NCI-H2171 treated with DMSO at 0.1 percent for 48 hours (cell line): ENCODE measurements around the gene MICAL2.

ENCODE experiments used
- DNase-seq: peaks from one replicate; lab custom pipeline; 2025; lab: John Stamatoyannopoulos, UW

MICAL2 gene, protein sequence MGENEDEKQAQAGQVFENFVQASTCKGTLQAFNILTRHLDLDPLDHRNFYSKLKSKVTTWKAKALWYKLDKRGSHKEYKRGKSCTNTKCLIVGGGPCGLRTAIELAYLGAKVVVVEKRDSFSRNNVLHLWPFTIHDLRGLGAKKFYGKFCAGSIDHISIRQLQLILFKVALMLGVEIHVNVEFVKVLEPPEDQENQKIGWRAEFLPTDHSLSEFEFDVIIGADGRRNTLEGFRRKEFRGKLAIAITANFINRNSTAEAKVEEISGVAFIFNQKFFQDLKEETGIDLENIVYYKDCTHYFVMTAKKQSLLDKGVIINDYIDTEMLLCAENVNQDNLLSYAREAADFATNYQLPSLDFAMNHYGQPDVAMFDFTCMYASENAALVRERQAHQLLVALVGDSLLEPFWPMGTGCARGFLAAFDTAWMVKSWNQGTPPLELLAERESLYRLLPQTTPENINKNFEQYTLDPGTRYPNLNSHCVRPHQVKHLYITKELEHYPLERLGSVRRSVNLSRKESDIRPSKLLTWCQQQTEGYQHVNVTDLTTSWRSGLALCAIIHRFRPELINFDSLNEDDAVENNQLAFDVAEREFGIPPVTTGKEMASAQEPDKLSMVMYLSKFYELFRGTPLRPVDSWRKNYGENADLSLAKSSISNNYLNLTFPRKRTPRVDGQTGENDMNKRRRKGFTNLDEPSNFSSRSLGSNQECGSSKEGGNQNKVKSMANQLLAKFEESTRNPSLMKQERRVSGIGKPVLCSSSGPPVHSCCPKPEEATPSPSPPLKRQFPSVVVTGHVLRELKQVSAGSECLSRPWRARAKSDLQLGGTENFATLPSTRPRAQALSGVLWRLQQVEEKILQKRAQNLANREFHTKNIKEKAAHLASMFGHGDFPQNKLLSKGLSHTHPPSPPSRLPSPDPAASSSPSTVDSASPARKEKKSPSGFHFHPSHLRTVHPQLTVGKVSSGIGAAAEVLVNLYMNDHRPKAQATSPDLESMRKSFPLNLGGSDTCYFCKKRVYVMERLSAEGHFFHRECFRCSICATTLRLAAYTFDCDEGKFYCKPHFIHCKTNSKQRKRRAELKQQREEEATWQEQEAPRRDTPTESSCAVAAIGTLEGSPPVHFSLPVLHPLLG

DNA sequence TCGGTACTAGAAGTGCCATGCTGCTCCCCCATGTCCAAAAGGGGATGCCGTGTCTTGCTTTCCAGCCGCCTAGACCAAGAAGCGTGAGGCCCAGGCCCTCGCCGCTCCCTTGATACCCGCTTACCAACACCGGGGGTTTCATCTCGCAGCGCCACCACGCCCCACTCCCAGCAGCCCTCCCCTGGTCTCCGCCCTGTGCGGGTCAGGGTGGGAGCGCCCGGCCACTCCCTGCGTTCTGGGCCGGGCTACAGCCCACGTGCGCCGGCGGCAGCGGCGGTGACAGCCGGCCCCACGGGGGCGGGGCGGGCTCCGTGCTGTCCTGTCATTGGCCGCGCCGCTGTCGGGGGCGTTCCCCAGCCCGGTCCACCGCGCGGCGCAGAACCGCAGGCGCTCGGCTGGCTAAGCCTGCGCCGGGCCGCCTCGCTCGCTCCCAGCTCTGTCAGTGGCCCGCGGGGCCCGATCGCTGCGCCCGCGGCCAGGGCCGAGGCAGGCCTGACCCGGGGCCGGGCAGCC, at the start of gene MICAL2:
MICAL2 (plus strand) TSS at position 390 of the 513 bp plus-strand sequence. CDS start 51,566 bp downstream, outside the sequence.
- peak; percentile 73 for DNase-seq

DNA sequence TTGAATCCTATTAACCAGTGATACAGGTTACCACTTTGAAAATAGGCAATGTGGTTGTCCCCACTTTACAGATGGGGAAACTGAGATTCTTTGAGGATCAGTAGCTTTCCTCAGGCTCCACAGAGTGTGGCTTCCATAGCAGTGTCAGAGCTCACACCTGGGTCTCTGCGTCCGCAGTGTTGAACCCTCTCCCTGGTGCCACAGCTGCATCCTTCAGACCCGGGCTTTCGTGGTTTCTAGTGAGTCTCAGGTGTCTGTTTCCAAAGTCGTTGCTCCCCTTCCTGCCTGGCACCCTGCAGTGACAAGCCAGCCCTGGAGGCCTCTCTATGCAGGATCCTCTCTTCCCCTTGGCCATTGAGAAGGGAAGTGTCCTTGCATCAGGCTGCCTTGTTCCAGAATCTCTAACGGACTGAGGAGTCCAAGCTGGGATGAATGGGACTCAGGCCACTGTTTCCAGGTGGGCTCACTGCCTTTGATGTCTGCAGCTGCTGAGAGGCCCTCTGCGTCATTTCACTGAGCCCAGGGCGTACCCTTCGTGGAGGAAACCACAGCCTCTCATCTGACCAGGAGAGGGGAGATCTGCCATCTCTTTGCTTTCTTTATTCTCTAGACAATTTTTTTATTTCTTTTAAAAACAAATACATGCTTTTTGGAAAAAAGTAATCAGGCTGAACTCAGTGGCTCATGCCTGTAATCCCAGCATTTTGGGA, 48.4 kb upstream of the MICAL2 start:
- no peak for DNase-seq

DNA sequence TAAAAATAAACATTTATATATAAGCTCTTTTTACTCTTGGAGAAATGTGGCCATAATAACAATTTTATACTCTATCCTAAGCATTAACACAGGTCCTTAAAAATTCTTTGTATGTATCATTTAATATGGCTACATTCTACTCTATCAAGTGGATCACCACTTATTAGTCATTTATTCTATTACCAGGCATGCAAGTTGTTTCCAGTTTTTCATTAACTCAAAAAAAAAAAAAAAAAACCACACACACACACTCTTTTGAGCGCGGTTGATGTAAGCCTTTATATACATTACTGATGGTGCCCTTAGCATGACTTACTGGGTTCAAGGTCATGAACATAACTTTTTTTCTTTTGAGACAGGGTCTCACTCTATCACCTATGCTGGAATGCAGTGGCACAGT, 47.1 kb upstream of the MICAL2 start:
- no peak for DNase-seq

DNA sequence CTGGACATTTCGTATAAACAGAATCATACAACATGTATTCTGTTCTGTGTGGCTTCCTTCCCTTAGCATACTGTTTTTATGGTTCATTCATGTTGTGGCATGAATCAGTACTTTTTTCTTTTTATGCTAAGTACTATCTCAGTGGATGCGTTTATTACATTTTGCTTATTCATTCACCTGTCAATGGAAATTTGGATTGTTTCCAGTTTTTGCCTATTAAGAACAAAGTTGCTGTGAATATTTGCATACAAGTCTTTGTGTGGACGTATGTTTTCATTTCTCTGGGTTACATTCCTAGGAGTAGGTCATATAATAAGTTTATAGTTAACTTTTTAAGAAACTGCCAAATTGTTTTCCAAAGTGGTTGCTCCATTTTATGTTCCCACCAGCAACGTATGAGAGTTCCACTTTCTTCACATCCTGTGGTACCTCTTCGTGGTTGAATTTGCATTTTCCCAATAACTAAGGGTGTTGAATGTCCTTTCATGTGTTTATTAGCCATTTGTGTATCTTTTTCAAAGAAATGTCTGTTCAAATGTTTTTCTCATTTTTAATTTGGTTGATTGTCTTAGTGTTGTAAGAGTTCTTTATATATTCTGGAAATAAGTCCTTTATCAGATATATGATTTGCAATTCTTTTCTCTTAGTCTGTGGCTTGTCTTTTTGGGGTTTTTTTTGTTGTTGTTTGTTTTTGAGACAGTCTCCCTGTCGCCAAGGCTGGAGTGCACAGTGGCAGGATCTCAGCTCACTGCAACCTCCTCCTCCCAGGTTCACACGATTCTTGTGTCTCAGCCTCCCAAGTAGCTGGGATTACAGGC, 46.0 kb upstream of the MICAL2 start:
- DNase-seq = no peak

DNA sequence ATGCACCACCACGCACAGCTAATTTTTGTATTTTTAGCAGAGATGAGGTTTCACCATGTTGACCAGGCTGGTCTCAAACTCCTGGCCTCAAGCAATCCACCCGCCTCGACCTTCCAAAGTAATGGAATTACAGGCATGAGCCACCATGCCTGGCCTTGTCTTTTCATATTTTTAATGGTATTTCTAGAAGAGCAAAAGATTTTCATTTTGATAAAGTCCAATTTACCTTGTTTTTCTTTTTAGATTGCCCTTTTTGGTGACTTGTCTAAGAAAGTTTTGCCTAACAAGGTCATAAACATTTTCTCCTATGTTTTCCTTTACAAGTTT, 45.5 kb upstream of the MICAL2 start:
- DNase-seq = no peak

DNA sequence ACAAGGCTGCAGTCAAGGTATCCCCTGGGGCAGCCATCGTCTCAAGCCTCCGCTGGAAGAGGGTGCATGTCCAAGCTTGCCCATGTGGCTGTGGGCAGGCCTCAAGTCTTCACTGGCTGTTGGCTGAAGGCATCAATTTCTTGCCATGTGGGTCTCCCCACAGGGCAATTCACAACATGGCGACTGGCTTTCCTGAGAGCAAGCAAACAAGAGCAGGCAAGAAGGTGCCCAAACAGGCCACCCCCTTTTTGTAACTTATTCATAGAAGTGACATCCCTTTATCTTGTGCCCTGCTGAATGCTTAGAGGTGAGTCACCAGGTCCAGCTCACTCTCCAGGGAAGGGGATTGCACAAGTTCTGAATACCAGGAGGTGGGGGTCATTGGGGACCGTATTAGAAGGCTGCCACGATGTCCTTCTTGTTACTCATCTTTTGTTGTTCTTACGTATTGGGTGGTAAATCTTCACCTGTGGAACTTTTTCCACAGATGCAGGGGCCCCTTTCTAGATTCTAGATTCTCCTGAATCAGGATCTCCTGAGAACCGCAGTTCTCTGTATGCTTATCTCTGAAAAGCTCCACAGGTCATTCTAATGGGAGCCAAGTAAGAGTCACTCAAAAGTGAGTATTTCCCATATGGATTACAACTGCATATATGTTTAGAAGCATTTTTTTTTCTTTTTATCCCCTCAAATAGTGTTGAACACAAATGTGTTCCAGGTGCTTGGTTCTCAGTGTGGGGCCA, 44.2 kb upstream of the MICAL2 start:
- DNase-seq = peak; percentile 44

DNA sequence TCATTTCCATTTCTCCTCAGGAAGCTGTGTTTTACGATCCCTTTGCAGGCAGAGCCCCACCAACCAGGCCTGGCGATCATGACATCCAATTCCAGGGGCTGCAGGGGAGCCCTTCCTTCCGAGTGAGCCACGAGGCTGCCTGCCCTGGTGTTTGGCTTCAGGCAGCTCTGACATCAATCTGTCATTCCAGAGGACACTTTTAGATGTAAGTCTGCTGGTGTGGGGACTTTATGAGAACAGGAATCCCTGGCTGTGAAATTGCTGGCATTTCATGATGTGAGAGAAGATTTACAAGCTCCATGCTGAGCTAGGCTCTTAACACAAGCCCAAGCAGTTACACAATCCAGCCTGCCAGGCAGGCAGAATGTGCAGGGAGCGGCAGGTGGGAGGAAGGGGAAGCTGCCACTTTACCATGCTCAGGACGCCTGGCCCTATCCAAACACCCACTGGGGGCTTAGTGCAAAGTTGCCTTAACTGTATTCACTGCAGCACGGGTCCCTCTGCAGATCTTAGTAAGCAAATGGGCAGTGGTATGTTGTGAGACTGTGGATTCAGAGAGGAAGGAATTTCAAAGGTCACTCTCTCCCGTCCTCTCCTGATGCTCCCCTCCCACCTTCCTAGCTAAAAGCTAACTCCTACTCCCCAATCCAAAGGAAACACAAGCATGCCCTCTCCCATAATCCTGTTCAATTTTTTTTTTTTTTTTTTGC, 43.4 kb upstream of the MICAL2 start:
- peak; percentile 46 for DNase-seq

DNA sequence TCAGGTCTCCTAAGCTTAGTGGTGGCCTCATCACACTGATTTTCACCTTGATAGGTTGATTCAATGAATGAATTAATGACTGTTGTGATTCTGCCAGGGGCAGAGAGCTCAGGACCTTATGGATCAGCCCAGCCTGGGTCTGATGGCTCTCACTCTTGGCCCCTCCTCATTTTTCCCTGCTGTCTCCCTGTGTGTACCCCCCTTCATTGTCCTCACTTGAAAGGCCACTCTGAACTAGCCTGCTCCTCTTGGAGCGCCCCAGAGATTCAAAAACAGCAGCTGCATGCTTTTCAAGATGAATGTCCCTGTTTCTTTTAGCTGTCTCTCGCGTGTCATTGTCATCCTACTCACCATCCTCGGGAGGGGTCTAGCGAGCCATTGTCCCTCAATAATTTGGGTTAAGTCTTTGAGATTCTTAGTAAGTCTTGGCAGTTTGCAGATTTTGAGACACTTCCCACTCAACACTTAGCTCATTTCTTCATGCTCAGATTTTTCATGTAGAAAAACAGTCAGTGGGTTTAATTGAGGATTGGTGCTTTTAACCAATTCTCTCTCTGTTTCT, 42.5 kb upstream of the MICAL2 start:
- DNase-seq = no peak

DNA sequence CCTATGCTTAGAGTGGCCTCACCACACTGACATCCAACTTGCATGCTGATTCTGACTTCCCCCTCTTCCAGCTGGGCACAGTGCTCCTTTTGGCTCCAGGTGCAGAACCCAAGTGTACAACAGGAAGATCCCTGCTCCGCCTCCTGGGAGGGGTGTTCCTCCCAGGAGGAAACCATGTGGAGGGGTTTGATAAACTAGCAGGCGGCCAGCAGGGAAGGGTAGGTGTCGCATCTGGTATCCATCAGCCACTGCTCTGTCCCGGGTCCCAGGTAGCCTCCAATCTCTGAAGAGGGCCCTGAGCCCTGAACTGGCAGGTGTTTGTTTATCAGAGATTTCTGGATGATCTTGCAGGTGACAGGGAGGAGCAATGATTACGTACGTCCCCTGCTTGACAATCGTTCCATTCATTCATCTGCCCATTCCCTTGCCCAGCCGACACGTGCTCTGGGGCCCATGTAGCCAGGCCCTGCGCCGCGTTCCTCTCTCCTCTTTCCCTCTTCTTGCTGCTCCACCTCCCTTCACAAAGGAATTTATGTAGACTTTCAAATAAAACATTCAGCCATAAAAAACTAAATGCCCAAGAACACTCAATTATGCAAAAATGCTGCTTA, 41.2 kb upstream of the MICAL2 start:
- peak; percentile 11 for DNase-seq

DNA sequence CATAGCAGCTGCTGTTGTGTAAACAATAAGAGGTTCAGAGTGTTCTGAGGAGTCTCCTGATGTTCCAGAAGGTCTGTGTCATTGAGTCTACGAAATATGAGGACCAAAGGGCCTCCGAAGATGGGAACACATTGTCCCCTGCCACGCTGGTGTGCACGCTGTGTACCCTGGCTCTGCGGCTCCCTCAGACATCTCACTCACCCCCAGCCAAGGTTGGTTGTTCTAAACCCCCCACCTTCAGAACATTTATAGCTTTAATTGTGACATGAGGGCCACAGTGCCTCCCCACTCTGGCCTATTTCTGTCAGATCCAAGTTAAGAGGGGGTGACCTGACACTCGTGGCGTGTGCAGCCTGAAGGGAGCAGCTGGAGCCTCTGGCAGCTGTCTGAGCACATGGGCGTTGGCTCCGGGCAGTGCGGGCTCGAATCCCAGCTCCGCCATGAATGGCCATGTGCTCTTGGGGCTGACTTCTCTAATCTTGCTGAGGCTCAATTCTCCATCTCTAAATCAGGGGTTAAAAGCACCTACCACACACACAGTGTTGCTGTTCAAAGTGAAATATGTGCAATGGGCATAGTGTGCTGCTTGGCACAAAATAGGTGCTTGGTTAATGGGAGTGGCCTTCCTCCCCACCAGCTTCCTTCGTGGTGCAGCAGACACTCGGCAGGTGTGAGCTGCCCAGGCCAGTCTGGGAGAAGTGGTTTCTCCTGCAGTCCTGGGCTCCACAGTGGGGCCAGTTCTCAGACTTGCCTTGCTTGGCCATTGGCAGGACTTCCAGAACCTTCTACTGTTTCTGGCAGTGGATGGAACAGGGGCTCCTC, 39.7 kb upstream of the MICAL2 start:
- no peak for DNase-seq

DNA sequence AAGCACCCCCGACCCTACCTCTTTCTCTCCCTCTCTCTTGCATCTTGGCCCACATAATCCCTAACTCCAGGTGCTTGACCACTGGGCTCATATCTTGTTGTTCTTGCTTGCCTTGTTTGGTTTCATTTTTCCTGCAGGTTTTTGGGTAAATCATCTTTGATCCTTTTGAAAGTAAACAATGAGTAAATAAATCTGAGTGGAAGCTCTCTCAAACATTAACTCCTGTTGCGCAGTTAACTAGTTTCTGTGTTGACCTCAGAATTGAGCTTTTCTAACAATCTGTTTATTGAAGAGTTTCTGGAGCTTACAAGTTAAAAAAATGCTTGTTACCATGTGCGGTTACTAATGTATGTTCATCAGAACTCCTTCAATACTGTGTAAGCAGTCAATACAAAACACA, 38.8 kb upstream of the MICAL2 start:
- DNase-seq = no peak

DNA sequence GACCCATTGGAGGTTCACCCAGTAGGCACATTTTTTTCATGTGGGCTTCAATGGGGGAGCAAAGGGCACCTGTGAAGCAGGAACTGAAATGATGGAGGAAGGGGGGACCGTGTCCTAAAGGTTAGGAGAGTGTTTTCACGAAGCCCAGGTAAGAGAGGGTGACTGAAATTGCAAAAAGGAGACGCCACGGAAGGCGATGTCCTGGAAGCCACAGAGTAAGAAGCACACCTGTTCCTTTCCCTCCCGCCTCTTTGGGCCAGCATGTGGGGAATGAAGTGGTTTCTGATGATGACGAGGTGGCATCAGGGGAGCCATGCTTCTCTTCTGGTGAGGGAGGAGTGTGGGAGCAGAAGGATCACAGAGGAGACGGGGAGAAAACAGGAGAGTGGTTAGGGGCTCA, 37.0 kb upstream of the MICAL2 start:
- DNase-seq = no peak

DNA sequence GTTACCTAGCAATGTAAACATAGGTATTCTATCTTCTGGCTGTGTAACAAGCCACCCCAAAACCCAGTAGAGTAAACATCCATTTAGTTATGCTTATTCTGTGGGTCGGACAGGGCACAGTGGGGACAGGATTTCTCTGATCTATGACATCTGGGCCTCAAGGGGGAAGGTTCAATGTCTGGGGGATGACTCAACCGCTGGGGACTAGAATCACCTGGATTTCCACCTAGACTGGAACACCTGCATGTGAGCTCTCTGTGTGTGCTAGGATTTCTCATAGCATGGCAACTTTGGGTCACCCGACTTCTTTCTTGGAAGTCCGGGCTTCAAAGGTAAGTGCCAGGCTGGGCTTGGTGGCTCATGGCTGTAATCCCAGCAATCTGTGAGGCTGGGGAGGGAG, 36.5 kb upstream of the MICAL2 start:
- DNase-seq = no peak

DNA sequence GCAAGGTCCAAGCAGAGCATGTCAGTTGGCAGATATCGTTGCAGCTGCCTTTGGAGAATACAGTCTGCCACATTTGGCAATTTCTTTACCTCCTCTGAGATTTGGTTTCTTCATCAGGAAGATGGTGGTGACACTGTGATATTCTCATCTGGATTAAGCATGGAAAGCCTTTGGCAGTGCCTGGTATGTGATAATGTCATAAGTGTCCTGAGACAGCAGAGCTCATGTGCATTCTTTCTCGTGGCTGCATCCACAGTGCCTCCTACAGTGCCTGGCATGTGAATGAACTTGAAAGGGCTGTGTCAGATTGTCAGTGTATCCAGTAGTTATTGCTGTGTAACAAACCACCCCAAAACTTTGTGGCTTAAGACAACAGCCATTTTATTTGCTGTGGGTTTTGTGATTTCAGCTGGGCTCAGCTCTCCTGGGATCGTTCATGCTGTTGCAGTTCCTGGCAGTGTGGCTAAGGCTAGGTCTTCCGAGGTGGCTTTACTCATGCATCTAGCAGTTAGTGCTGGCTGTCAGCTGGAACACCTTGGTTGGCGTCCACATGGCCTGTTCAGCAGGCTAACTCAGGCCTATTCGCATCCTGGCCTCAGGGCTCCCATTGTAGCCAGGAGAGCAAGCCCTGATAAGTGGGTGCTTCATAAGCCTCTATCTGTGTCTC, 35.7 kb upstream of the MICAL2 start:
- DNase-seq = no peak

DNA sequence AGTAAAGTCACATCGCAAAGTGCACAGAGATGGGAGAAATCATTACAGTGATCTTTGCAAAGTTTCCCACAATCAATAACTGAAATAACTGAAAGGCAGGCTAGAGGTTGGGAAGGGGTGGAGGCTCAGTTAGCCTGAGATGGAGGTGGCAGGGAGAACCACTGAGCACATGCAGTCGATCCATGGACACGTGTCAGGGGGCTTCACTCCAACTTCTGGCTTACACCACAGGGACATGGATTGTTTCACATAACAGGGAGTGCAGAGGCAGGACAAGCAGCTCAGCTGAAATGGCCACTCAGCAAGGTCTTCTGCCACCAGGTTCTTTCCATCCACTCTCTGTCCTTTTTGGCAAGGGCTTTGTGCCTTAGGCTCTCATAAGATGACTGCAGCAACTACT, 35.1 kb upstream of the MICAL2 start:
- no peak for DNase-seq

DNA sequence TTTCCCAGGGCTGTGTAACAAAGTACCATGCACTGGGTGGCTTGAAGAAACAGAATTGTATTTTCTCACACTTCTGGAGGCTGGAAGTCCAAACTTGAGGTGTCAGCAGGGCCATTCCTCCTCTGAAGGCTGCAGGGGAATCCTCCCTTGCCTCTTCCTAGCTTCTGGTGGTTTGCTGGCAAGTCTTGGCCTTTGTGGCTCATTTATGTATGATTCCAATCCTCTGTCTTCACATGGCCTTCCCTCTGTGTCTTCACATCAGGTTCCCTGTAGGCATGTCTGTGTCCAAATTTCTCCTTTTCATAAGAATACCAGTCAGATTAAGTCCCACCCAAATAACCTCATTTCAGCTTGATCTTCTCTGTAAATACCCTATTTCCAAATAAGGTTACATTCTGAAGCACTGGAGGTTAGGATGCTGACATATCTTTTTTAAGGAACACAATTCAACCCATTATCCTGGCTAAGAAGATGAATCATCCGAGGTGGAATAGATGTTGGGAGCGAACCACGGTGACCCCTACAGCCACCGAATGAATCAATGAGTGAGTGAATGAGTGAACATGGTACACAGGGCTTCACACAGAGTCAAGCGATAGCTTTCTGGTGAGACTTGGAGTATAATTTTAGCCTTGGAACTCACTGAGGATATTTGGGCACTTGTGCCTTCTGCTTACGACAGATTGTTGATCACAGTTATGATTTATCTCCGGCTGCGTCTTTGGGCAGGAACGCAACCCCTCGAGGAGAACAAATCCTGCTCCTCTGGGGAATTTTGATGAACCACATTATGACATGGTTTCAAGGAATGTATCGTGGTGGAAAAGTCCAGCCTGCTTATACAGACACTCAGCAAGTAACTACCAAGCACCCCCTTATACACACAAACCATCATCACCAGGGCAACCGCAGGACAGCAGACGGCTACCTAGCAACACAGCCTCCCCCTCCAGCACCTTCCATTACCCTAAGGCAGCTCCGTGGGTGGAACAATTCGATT, 34.3 kb upstream of the MICAL2 start:
- no peak for DNase-seq
